Dermis microvascular lymphatic vessel endothelial cell (primary cell): ENCODE measurements around the gene GJD3. TPM values are rescaled to one million over a fixed set of nuclear protein-coding genes. Genes with fewer than 3 reads are reported as not detected.

ENCODE experiments used
- total RNA-seq: library from RNA; depleted of rRNA; stranded (reverse); fragments of >200 nt; gene quantifications from 2 replicates; pipeline ENCODE4 v1.2.1, GENCODE V29; 2014

Gene GJD3
- total RNA-seq, 1 donor from 2014 or later = 1.8 TPM

Other genes with a start within 250 kb of the GJD3 start
- gene MSL1, start 242.8 kb downstream of the GJD3 start, total RNA-seq = 29.0 and 32.0 TPM in 2 replicates
- 19.4 and 20.7 TPM in 2 replicates for gene CASC3, start 224.2 kb downstream of the GJD3 start, total RNA-seq
- gene RAPGEFL1, start 187.3 kb downstream of the GJD3 start, total RNA-seq = 0.39 and 0.89 TPM in 2 replicates
- 4.7 and 7.5 TPM in 2 replicates for gene WIPF2, start 145.4 kb downstream of the GJD3 start, total RNA-seq
- gene CDC6, start 76.9 kb downstream of the GJD3 start, total RNA-seq = 8.1 and 15.3 TPM in 2 replicates
- gene RARA, start 55.6 kb downstream of the GJD3 start, total RNA-seq = 5.1 and 10.9 TPM in 2 replicates
- 27.7 and 65.5 TPM in 2 replicates for gene TOP2A, start 53.2 kb upstream of the GJD3 start, total RNA-seq
- 189 and 415 TPM in 2 replicates for gene IGFBP4, start 78.7 kb upstream of the GJD3 start, total RNA-seq
- not detected in 2 replicates for gene TNS4, start 136.9 kb upstream of the GJD3 start, total RNA-seq
- gene CCR7, start 200.7 kb upstream of the GJD3 start, total RNA-seq = under 0.01 TPM in 1 of 2 replicates, not detected in the other